MG63 (cell line): ENCODE data around the gene ZNF354C. TPM values are rescaled to one million over a fixed set of nuclear protein-coding genes. Genes with fewer than 3 reads are reported as not detected.

Experiments
- DNase-seq: peaks from one replicate; pipeline ENCODE4 v3.0.0-alpha.2; 2020
- H3K27me3 ChIP-seq: fragments of 250-450 bp; sonication (Bioruptor Pico); 2 replicates; pipeline ENCODE4 v1.5.1; 2020; ENCODE audit warnings: mild to moderate bottlenecking, moderate library complexity
- H3K36me3 ChIP-seq: fragments of 250-450 bp; sonication (Bioruptor Pico); 2 replicates; pipeline ENCODE4 v1.5.1; 2020; ENCODE audit warnings: mild to moderate bottlenecking, moderate library complexity
- H3K4me3 ChIP-seq: fragments of 250-450 bp; sonication (Bioruptor Pico); 2 replicates; pipeline ENCODE4 v1.5.1; 2020; ENCODE audit warnings: mild to moderate bottlenecking, moderate library complexity
- H3K9me3 ChIP-seq: fragments of 250-450 bp; sonication (Bioruptor Pico); 2 replicates; pipeline ENCODE4 v1.5.1; 2020; ENCODE audit warnings: mild to moderate bottlenecking, moderate library complexity
- total RNA-seq: library from RNA; depleted of rRNA; stranded (reverse); fragments of >200 nt; shearing (Covaris generic); gene quantifications from 2 replicates; pipeline ENCODE4 v1.2.3, GENCODE V29; 2014; ENCODE audit warnings: low replicate concordance

The ZNF354C gene
- total RNA-seq, 1 experiment from 2014 or later: 2.6 TPM

DNA sequence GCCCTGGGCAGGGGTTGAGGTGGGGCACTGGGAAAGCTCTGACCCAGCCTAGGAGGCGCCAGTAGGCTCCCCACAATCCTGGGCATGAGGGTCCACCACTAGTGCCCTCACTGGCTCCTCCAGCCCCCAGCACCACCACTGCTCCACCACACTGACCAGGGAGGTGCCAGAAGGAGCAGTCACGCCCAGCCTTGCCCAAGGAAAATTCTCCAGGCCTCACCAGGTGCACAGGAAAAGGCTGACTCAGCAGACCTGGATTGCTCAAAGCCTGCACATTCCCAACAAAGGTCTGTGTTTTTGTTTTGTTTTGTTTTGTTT, 62.9 kb downstream of the ZNF354C start:
- Histone ChIP-seq H3K27me3 (no peaks in the 10 kb centered on the region), H3K36me3 (peaks cover 95% of the 10 kb centered on the region), H3K9me3 (no peaks in the 10 kb centered on the region)

DNA sequence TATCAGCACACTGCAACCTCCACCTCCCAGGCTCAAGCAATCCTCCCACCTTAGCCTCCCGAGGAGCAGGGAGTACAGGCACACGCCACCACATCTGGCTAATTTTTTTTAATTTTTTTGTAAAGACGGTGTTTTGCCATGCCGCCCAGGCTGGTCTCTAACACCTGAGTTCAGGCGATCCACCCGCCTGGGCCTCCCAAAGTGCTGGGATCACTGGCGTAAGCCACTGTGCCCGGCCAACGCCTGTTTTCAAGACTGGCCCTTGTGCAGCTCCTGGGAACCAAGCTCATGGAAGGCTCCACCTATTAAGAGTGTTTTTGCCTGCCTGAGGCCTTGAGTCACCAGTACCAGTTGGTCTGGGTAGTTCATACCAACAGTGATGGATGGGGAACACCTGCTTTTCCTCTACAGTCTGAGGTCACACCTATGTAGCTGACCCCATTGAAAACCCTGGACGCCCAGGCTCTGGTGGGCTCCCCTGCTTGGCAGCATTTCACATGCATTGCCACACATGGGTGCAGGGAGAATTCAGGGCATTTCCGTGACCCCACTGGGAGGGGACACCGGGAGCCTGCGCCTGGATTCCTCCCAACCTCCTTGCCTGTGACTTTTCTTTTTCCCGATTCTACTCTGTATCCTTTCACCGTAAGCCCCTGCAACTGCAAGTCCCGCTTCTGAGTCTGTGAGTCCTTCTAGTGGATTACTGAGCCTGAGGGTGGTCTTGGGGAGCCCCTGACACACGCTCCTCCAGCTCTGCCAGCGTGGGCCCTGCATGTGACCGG, 63.5 kb downstream of the ZNF354C start:
- peaks cover 95% of the 10 kb centered on the region for H3K36me3 ChIP-seq
- DNase-seq: no peak
- H3K27me3 ChIP-seq: no peaks in the 10 kb centered on the region
- H3K4me3 ChIP-seq: no peak overlapping the region
- no peaks in the 10 kb centered on the region for H3K9me3 ChIP-seq

More for the DNA sequence above, 62.9 kb downstream of the ZNF354C start:
- DNase-seq: no peak
- H3K4me3 ChIP-seq: no peak overlapping the region

DNA sequence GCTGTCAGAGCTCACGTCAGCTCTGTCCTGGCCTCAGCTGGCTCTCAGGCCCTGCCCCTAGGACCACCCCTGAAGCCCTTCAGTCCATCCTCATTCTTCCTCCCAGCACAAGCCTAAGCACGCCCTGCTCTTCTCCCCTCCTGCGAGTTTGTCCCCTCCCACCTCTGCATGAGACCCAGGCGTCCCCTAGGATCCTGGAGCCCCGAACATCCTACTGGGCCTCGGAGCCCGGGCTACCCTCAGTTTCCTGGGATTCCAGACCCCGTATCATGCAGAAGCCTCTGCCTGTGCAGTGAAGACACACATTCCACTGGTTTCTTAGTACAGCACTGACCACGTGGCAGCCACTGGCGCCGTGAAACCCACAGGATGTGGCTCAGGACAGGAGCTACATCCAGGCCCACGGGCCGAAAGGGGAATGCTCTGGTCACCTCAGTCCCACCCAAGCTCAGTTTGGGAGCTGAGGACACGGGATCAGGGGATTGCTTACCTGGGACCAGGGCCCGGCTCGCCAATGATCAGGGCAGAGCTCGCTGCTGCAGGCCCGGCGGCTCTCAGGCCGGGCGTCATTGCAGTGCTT, 64.2 kb downstream of the ZNF354C start:
- H3K4me3 ChIP-seq: no peak overlapping the region
- H3K36me3 ChIP-seq: peaks cover 95% of the 10 kb centered on the region
- no peaks in the 10 kb centered on the region for H3K27me3 ChIP-seq
- no peaks in the 10 kb centered on the region for H3K9me3 ChIP-seq
- DNase-seq: no peak

- Histone ChIP-seq H3K27me3 (no peaks in the 10 kb centered on the region), H3K9me3 (no peaks in the 10 kb centered on the region), H3K36me3 (peaks cover 95% of the 10 kb centered on the region), H3K4me3 (no peak overlapping the region)
- DNase-seq: no peak
Observed at GRCh38 chr5:179124853-179125788, 64.9 kb downstream of the ZNF354C start.

DNA sequence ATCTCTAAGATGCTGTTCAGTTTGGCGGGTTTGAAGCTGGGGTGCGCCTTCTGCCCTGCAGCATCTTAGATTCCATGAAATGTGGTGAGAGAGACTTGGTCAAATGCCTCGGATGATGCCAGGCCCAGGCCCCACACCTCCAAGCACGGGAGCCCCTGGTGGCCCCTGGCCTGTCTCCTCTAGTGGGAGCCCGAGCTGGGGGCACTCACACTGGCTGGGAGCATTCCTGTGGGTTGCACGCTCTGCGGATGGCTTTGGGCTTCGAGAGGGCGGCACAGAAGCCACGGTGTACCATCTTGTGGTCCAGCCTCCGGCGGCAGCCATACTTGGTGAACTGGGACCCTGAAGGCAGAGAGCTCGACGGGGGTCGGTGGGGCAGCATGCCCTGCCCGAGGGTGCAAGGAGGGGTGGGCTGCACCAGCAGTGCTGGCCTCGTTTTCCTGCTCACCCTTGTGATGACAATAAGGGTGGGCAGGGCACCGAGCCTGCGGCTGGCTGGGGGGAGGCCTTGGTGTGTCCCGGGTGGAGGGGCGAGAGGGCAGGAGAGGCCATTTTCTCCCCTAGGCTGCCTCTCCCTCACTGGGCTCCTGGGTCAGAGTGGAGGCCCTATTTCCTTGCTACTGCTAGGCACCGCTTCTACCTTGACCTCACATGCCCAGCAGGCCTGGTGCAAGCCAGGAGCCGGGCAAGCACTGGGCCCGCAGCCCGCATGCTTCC, 65.8 kb downstream of the ZNF354C start:
- no peak for DNase-seq

DNA sequence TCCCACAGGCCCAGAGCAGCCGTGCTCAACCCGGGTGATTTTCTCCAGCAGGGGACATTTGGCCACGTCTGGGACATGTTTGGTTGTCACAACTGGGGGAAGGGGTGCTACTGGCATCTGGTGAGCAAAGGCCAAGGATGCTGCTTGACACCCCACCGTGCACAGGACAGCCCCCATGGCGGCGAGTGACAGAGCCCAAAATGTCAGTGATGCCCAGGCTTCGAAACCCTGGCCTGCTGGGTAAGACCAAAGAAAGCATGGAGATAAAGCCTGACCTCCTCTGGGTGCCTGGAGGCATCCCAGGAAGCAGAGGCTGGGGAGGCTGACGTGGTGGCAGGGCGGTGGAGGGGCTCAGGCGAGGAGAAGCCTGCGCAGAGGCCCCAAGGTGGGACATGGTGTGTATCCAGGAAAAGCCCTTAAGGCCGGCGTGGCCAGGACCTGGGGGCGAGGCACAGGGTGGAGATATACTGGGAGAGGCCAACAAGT, 66.4 kb downstream of the ZNF354C start:
- no peaks in the 10 kb centered on the region for H3K9me3 ChIP-seq
- no peak for DNase-seq
- peaks cover 97% of the 10 kb centered on the region for H3K36me3 ChIP-seq
- no peaks in the 10 kb centered on the region for H3K27me3 ChIP-seq
- no peak overlapping the region for H3K4me3 ChIP-seq

More for the DNA sequence above, 65.8 kb downstream of the ZNF354C start:
- Histone ChIP-seq H3K36me3 (peaks cover 96% of the 10 kb centered on the region), H3K9me3 (no peaks in the 10 kb centered on the region), H3K4me3 (no peak overlapping the region), H3K27me3 (no peaks in the 10 kb centered on the region)

- Histone ChIP-seq H3K4me3 (no peak overlapping the region), H3K9me3 (no peaks in the 10 kb centered on the region), H3K36me3 (peaks cover 96% of the 10 kb centered on the region), H3K27me3 (no peaks in the 10 kb centered on the region)
- DNase-seq: no peak
Observed at GRCh38 chr5:179127136-179128040, 67.2 kb downstream of the ZNF354C start.

GRCh38 chr5:179128041-179128365, 67.8 kb downstream of the ZNF354C start:
- no peaks in the 10 kb centered on the region for H3K9me3 ChIP-seq
- peaks cover 95% of the 10 kb centered on the region for H3K36me3 ChIP-seq
- no peak overlapping the region for H3K4me3 ChIP-seq
- no peaks in the 10 kb centered on the region for H3K27me3 ChIP-seq
- no peak for DNase-seq

DNA sequence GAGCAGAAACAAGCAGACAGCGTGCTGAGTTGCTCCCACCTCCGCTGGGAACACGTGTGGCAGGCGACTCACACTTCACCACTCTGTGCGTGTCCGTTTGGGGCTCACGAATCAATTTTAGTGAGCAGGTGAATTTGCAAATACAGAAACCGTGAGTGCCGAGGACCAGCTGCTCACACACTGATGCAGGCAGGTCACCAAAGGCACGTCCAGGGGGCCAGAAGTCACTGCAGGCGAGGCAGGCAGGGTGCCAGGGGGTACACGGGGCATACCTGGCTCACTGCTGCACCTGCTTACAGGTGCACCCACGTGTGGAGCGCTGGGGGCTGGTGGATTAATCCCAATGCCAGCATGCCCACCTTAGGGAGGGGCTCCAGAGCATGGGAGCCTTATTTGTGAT, 68.8 kb downstream of the ZNF354C start:
- no peaks in the 10 kb centered on the region for H3K9me3 ChIP-seq
- peaks cover 87% of the 10 kb centered on the region for H3K36me3 ChIP-seq
- H3K4me3 ChIP-seq: no peak overlapping the region
- no peaks in the 10 kb centered on the region for H3K27me3 ChIP-seq
- no peak for DNase-seq

DNA sequence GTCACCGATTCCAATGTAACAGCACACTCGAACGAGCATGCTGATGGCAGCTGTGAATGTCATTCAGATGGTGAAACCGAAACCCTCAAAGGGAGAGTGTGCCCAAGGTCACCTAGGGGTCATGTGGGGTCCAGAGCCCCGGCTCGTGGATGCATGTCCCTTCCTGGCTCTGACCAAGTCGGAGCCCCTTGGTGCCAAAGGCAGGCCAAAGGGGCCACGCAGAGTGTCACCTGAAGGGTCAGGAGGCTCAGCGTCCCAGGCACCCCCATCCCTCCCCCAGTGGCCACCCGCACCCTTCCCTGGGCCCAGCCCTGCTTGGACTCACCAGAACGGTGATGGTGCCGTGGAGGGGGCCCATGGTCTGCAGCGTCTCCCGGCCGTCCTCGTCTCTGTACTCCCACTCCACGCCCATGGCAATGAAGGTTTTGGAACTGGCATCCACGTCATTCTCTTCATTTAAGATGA, 69.5 kb downstream of the ZNF354C start:
- peaks cover 85% of the 10 kb centered on the region for H3K36me3 ChIP-seq
- H3K27me3 ChIP-seq: no peaks in the 10 kb centered on the region
- no peak overlapping the region for H3K4me3 ChIP-seq
- no peak for DNase-seq
- no peaks in the 10 kb centered on the region for H3K9me3 ChIP-seq

DNA sequence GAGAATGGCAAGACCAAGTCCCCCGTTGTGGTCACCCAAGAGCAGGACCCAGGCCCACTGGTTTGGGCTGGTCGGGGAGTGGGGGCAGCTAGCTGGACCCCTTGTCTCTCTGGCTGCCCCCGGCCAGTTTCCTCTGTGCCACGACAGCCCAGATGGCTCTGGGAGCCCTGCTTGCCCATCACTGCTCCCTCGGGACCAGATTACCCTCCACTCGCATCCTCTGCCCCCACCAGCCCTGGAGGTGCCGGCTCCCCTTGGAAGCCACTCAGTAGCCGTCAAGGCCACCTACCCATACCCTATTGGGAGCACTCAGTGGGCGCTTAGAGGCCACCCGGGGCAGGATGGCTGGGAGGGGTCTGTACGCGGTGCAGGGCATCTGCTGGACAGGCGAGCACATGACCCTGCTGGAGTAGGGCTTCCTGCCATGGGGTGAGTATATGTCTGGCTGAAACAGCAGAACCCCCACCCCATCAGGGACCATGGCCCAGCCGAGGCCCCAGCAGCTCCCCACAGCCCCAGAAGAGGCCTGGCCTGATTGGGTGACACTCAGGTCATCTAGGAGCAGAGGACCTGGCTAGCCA, 70.0 kb downstream of the ZNF354C start:
- H3K4me3 ChIP-seq: no peak overlapping the region
- DNase-seq: no peak
- no peaks in the 10 kb centered on the region for H3K9me3 ChIP-seq
- no peaks in the 10 kb centered on the region for H3K27me3 ChIP-seq
- peaks cover 80% of the 10 kb centered on the region for H3K36me3 ChIP-seq

- no peak for DNase-seq
- peaks cover 80% of the 10 kb centered on the region for H3K36me3 ChIP-seq
- no peak overlapping the region for H3K4me3 ChIP-seq
- no peaks in the 10 kb centered on the region for H3K27me3 ChIP-seq
- H3K9me3 ChIP-seq: no peaks in the 10 kb centered on the region
Observed at GRCh38 chr5:179131321-179131835, 71.2 kb downstream of the ZNF354C start.

DNA sequence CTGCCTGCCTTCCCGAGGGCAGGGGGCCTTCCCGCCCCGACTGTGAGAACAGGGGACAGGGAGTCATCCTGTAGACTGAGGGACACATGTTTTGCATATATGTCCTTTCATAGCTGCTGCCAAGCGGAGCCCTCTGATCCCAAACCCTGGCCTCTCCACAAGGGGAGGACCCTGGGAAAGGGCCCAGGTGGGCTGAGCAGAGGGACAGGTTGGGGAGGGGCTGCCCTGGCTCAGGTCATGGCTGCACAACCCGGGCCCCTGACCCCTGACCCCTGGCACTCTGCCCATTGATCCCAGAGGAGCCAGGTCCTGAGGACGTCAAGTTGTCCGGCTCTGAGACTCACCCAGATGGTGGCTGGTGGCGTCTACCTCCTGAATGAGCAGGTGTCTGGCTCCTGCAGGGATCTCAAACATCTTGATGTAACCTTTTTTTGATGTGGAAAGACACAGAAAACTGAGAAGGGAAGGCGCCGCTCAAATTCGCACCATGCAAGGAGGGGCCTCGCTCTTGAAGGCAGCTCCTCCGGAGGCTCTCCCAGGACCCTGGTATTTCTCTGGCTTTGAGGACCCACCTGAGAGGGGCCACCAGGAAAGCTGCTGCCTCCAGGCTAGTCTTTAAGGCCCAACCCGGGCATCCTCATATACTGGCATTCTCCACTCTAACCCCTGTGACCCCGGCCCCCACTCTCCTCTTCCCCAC, 71.9 kb downstream of the ZNF354C start:
- DNase-seq: no peak
- H3K36me3 ChIP-seq: peaks cover 79% of the 10 kb centered on the region
- H3K9me3 ChIP-seq: no peaks in the 10 kb centered on the region
- no peak overlapping the region for H3K4me3 ChIP-seq
- H3K27me3 ChIP-seq: no peaks in the 10 kb centered on the region

GRCh38 chr5:179132586-179133355, 72.6 kb downstream of the ZNF354C start:
- DNase-seq: no peak
- Histone ChIP-seq H3K9me3 (no peaks in the 10 kb centered on the region), H3K4me3 (no peak overlapping the region), H3K36me3 (peaks cover 77% of the 10 kb centered on the region), H3K27me3 (no peaks in the 10 kb centered on the region)
